ENCODE data around the gene RASGRF2.

Gene RASGRF2, protein sequence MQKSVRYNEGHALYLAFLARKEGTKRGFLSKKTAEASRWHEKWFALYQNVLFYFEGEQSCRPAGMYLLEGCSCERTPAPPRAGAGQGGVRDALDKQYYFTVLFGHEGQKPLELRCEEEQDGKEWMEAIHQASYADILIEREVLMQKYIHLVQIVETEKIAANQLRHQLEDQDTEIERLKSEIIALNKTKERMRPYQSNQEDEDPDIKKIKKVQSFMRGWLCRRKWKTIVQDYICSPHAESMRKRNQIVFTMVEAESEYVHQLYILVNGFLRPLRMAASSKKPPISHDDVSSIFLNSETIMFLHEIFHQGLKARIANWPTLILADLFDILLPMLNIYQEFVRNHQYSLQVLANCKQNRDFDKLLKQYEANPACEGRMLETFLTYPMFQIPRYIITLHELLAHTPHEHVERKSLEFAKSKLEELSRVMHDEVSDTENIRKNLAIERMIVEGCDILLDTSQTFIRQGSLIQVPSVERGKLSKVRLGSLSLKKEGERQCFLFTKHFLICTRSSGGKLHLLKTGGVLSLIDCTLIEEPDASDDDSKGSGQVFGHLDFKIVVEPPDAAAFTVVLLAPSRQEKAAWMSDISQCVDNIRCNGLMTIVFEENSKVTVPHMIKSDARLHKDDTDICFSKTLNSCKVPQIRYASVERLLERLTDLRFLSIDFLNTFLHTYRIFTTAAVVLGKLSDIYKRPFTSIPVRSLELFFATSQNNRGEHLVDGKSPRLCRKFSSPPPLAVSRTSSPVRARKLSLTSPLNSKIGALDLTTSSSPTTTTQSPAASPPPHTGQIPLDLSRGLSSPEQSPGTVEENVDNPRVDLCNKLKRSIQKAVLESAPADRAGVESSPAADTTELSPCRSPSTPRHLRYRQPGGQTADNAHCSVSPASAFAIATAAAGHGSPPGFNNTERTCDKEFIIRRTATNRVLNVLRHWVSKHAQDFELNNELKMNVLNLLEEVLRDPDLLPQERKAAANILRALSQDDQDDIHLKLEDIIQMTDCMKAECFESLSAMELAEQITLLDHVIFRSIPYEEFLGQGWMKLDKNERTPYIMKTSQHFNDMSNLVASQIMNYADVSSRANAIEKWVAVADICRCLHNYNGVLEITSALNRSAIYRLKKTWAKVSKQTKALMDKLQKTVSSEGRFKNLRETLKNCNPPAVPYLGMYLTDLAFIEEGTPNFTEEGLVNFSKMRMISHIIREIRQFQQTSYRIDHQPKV (N-terminal part only)

DNA sequence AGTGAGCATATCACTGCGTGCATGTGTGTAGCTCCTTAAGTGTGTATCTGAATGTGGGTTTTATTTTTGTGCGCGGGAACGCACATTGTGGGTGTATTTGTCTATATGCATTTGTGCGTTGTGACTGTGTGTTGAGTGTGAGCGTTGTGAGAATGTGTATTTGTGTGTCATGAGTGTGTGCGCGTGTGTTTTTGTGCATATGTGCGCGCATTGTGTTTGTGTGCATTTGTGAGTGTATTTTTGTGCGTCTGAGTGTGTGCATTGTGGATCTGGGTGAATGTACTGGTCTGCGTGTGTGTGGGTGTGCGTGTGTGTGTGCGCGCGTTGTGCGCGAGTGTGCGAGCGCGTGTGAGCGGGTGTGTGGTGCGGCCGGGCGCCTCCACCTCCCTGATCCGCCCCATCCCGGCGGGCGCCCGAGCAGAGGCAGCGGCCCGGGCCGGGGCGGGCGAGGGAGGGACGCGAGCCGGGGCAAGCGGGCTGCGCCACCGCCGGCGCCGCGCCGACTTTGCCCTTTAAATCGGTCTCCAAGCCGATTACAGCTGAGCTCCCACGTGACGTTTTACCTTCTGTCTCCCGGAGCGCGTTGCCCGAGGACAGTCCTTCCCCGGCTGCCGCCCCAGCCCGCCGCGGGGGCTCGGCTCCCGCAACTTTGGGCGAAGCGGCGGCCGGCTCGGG, at the start of gene RASGRF2:
Gene RASGRF2, plus strand, starts transcription at position 596 of the 675 bp plus-strand sequence. CDS start 376 bp downstream, outside the sequence.
- DNase-seq (ENCODE audit: low read depth), result no peak

DNA sequence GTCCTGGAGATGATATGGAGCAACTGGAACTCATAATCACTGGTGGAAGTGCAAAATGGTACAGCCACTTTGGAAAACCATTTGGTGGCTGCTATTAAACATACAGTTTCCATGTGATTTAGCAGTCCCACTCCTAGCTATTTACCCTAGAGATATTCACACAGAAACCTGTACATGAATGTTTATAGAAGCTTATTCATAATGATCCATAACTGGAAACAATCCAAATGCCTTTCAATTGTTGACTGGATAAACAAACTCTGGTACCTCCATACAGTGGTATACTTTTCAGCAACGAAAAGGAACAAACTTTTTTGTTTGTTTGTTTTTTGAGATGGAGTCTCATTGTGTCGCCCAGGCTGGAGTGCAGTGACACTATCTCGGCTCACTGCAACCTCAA, 47.7 kb upstream of the RASGRF2 start:
- DNase-seq (ENCODE audit: low read depth), result no peak

DNA sequence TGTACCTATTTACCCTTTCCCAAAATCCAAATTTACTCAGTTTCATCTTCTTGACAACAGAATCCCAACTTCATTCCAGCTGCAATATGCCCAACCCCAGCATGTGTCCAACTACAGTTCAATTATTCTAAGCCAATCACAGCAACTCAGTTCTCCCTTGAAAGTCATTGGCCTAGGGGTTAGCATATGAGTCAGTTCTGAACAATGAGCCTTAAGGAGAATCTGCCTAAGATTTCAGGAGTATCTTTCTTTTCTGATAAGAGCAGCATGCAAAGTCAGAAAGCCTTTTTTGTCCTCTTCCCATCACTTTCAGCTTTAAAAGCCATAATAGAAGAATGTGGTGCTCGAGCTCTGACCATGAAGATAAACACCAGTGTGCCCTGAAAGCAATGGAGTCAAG, 44.4 kb upstream of the RASGRF2 start:
- DNase-seq (ENCODE audit: low read depth), result no peak

DNA sequence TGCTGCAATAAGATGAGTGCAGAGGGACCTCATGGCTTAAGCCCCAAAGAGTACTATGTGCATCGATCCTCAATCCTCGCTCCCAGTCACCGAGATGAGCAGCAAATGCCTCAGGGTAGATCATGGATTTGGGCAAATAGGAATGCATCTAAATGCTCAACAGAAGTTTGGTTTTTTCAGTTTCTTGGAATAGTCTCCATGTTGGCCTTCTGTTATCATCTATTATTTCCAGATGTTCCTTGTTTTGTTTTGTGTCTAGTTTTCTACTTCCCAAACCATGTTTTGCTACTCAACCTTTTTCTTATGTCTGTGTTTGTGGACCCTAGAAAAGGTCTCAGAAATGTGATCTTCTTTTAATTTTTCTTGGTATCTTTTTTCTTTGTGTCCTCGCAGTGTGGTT, 43.5 kb upstream of the RASGRF2 start:
- no peak for DNase-seq (ENCODE audit: low read depth)

DNA sequence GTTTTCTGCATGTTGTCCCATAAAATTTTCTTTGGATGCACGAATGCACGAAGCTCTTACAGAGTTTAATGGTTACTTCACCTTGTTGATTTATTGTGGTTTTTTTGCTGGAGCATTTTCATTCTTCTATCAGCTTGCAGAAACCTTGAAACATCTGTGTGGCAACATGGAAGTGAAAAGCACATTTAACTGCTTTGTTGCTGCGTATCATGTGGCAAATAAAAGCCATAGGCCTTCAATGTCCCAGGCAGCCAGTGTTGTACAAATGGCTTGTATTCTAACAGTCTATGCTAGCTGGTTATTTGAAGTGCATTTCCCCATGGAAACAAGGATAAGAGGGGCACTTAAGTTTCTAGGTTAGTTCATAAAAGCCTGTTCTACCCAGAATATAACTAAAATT, 42.5 kb upstream of the RASGRF2 start:
- no peak for DNase-seq (ENCODE audit: low read depth)

DNA sequence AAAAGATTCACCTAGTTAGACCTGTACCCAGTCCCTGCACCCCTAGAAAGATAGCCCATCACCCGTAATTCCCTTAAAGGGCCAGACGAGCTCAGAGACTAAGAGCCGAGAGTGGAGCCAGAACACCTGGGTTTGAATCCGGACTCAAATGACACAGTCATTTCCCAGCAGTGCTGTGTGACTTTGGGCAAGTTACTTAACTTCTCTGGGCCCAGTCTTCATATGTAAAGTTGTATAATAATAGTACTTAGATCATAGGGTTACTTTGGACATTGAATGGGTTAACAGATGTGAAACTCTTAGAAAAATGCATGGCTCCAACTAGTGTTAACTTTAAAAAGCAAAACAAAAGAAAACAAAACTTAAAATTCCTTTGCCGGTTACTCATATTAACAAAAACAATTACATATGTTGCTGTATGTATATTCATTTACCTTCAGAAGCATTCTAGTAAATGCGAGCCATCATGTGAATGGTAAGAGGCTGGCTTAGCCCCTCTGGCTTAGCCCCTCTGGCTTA, 40.4 kb upstream of the RASGRF2 start:
- no peak for DNase-seq (ENCODE audit: low read depth)

DNA sequence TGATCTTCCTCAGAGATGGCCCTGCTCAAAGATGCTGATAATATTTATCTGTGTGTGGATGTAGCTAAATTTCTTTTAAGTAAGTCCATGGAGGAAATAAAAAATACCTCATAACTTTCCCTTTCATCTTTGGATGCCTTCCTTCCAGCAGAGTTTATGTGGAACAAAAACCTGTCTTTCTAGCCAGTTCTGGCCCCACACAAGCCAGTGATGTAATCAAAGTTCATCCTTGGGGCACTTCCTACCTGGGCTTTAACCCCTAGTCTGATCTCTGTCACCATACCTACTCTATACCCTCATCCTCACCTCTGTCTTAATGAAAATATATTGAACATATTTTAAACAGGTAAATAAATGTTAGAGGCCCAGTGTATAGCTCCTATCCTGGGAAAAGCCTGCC, 39.8 kb upstream of the RASGRF2 start:
- DNase-seq (ENCODE audit: low read depth), result no peak

DNA sequence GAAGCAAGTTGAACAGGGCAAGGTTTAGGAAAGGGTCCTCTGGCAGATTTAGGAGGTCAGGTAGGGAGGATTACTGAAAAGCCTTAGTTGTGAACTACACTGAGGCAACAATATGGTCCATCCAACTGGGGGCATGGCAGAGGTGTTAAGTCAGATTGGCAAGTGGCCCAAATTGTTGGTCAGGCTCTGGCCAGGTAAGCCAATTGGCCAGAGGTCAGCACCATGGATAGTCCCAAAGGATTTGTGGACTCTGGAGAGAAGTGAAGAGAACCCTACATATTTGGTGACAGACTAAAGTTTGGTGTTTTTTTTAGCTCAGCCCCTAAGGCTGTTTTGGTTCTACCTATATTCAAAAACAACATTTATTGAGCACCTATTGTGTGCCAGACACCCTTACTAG, 39.1 kb upstream of the RASGRF2 start:
- DNase-seq (ENCODE audit: low read depth), result no peak

DNA sequence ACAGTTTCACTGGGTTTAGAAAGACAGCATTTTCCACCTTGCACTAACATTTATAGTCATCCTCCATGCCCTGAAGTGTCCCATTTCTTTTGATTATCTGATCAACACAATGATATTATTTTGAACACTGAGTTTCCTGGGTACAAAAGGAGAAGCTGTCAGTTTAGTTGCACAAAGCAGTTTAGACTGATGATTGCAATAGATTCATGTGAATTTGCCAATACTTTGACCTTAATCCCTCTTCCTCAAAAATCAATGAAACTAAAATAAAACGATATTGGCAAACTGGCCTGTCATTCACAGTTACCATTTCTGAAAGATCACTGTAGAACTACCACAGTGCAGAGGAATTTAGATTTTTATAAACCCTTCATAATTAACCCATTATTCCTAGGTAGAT, 34.2 kb upstream of the RASGRF2 start:
- DNase-seq (ENCODE audit: low read depth), result no peak

DNA sequence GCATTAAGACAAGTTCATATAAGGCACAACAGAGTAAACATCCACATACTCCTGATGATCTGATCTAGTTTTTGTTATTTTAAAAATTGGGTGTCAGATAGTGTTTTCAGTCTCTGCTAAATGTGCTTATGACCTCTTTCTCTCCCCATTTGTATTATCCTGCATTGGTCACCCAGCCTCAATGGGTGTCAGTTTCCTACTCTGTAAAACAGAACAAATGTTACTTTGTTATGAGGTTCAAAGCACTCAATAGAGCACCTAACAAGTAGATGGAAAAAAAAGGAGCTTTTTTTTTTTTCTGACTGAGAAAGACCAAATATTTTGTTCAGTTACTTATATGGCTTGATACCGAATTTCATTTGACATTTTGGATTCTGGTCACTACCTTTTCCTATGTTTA, 33.6 kb upstream of the RASGRF2 start:
- no peak for DNase-seq (ENCODE audit: low read depth)

DNA sequence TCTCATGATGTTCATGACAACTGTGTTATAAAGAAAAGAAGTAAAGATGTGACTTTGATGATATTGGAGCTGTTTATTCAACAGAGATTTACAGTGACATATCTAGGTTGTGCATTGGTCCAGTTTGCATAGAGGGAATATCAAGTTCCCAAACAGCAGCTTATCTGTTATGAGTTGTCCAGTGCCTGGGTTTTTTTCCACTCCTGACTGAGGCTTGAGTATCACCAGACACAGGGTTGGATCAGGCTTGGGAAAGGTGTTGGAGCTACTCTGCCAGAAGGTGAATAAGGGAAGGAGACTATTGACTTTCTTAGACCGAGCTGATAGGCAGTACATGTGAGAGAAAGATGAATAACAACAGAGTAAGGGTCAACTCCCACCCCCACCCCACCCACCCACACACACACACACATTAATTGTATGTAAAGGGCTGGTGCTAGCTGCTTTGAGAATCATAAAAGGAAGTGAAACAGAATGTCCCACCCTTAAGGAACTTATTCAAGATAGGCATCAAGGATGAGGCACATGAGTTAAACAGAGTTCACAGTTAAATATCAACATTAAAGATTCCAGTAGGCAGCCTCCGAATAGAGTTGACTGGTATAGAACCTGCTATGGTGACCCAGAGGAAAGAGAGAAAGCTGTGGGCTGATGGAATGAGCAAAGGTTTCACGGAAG, 33.0 kb upstream of the RASGRF2 start:
- DNase-seq (ENCODE audit: low read depth), result no peak

DNA sequence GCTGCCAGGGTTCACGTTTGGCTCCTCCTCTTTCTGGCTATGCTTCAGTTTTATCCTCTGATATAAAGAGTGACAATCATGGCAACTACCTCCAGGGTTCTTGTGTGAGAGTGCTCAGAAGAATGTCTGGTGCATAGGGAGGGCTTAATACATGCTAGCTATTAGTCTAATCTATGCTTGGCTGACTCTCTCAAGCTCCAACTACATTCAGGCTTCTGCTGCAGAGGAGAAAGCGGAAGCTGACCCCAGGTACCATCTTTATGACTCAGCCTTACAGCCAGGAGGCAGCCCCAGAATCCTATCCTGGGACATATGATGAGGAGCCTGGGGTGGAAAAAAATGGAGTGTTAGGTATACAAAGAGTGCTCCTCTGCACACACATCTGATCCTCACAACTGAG, 32.1 kb upstream of the RASGRF2 start:
- no peak for DNase-seq (ENCODE audit: low read depth)

DNA sequence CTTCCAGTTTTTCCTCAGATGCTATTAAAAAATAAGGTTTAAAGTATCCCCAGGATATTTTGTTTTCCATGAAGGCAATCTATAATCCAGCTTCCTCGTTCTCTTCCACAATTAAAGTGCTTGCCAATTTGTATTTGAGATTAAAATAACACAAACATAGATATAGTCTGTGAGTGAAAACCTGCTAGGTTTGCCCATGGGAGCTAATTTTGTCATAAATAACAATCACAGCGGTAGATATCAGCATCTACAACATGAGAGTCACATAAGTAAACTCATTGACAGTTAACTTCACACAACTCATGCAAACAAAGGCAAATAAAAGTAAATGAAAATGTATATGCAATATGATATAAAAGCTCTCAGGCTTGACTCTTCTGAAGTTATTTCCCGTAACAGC, 29.2 kb upstream of the RASGRF2 start:
- DNase-seq (ENCODE audit: low read depth), result no peak

DNA sequence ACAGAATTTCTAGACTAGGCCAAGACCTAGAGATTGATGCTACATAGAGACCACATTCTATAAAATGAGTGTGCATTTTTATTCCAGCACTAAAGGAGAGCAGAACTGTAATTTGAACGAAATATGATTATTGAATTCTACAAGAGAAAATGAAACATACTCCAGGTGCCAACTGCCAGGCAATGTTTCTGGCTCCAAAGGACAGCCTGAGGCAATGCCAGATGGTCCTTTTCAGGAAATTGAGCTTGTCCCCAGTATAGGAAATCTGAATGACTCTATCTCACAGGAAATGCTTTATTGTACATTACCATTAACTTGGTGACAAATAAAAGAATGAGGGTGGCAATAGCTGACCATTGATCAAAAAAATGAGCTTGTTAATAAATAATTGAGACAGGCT, 28.8 kb upstream of the RASGRF2 start:
- no peak for DNase-seq (ENCODE audit: low read depth)

DNA sequence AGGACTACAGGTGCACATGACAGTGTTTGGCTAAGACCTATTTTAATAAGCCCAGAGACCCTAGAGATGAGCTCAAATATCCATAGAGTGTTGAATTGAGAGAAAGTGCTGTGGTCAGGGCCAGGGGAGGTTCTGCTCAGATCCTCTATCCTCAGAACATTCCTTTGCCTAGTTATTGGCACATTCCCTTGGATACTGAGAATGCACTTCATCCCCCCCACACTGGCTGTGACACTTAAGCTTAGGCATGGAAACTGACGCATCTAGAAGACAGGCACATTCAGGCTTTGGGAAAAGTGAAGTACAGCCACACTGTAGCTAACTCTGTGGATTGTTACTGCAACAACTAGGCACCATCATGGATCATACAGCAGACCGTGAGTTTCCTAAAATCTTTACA, 27.1 kb upstream of the RASGRF2 start:
- no peak for DNase-seq (ENCODE audit: low read depth)

DNA sequence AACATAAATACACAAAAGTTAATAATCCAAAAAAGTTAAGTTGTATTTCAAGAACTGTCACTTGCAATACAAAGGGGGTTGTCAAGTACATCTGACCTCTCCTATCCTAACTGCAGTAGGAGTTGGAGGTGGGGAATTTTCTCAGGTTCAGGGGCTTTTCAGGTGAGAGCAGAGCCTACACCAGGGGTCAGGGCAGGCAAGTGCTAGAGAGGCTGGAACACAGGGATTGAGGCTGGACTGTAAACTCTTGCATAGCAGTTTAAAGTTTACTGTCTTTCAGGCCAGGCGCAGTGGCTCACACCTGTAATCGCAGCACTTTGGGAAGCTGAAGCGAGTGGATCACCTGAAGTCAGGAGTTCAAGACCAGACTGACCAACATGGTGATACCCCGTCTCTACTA, 25.4 kb upstream of the RASGRF2 start:
- DNase-seq (ENCODE audit: low read depth), result no peak

DNA sequence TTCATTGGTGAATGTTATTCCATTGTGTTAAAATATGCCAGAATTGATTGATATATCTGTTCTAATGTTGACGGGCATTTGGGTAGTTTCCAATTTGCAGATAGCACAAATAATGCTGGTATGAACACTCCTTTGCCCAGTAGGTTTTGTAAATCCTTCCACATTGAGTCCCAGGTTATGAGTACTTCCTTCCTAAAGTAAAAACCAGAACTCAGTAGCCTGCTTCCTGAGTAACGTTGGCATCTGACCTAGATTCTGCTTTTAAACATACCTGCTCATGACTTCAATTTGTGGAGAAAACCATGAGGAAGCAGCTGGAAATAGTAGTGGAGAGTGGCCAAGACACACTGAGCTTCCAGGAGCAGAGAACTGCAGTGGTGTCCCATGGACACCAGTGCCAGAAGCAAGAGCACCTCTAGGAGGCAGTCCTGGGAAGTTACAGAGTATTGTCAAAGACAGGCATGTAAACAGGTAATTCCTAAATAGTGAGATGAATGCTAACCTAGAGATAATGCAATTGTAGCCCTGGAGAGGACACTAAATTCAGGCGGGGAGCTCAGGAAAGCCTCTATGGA, 24.3 kb upstream of the RASGRF2 start:
- no peak for DNase-seq (ENCODE audit: low read depth)

DNA sequence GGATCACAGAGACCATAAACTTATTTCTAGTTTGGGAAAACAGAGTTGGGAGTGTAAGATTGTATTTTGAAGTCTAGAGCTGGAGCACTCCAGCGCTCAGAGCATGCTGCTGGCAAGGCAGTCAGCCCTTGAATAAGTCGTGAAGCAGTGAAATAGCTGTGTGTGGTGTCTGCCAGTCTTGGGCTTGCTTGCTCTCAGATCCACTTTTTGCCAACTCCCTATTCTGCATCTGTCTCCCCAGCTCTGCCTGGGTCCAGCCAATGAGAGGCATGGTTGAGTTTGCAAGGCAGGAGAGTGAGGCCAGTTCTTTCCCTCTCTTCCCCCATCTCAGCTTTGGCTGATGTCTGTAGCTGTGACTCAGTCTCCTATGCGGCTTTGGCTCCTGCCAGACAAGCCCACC, 23.3 kb upstream of the RASGRF2 start:
- DNase-seq (ENCODE audit: low read depth), result no peak

DNA sequence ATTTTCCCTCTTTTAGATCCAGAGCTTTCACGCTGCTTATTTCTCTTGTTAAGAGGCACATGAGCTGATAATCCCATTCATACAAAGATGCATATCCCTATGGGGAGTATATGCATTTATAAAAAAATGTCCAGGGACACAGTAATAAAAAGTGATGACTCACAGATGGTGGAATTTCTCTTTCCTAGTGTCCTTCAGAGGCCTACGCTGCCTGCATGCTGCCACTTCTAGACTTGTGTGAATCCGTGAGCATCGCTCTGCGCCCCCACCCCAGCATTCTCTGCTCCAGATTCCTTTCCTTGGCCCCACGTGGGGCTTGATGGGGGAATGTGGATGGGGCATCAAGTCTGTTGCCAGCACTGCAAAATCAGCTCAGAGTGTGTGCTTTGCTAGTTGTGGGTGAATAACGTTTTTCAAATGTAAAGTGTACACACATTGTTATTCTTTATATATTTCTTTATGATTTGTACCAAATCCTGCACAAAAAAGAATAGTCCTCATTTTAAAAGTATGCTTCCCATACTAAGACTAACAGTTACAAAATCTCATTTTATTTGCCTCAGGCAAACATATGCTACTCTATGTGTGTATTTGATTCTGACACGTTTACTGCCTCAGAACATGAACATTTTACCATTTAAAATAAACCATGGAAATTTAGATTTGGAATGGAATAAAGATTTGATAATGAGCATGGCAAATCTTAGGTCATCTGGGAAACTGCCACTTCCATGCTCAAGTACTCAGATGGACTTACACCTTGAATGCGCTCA, 22.4 kb upstream of the RASGRF2 start:
- no peak for DNase-seq (ENCODE audit: low read depth)

DNA sequence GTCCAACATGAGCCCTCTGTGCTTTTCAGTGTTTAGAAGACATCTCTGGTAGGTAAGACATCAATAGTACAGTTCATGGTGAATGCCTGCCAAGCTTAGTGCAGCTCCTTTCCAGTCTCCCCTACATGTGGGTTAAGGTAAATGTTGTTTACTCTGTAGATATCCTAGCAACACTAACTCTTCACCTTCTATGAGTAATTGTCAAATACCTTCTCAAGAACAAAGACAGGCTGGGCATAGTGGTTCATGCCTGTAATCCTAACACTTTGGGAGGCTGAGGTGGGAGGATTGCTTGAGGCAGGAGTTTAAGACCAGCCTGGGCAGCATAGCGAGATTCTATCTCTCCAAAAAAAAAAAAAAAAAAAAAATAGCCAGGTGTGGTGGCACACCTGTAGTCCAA, 18.7 kb upstream of the RASGRF2 start:
- no peak for DNase-seq (ENCODE audit: low read depth)
